Tibial artery (tissue), 4 donors: ENCODE measurements around the gene VANGL2.

Source experiments
- DNase-seq, 2 donors: peaks; one replicate each; pipeline ENCODE4 v3.0.0-alpha.2; 2019
- H3K27ac ChIP-seq, 2 donors: fragments of 200-600 bp; sonication (generic) in 1 of 2; 1 replicate in 1 of 2; 2 replicates in 1 of 2; pipeline ENCODE4 v1.5.1; 2018 to 2019; ENCODE audit warnings: mild to moderate bottlenecking in 1 of 2
- H3K27me3 ChIP-seq, 2 donors: fragments of 200-600 bp; sonication (generic) in 1 of 2; one replicate each; pipeline versions ENCODE4 v1.5.1 to v1.6.0; 2016 to 2019
- H3K36me3 ChIP-seq, 3 donors: fragments of 200-600 bp; sonication (generic) in 2 of 3; one replicate each; pipeline ENCODE4 v1.5.1; 2016 to 2019; ENCODE audit warnings: mild to moderate bottlenecking in 2 of 3
- H3K4me1 ChIP-seq, 4 donors: fragments of 200-600 bp; sonication (generic) in 2 of 4; 1 replicate in 3 of 4; 2 replicates in 1 of 4; pipeline ENCODE4 v1.5.1; 2016 to 2019
- H3K4me3 ChIP-seq, 2 donors: fragments of 200-600 bp; sonication (generic) in 1 of 2; 1 replicate in 1 of 2; 2 replicates in 1 of 2; pipeline ENCODE4 v1.5.1; 2018 to 2019; ENCODE audit warnings: mild to moderate bottlenecking in 2 of 2
- H3K9me3 ChIP-seq, 3 donors: fragments of 200-600 bp; sonication (generic) in 1 of 3; one replicate each; pipeline ENCODE4 v1.5.1; 2016 to 2019
- CTCF ChIP-seq, 2 experiments: fragments of 200-600 bp in 1 of 2; fragments of 450-650 bp in 1 of 2; IDR thresholded peaks; one replicate each; pipeline ENCODE4 v1.5.1; 2017 to 2019; ENCODE audit warnings: antibody characterized with exemption in 2 of 2, mild to moderate bottlenecking in 1 of 2, moderate library complexity in 1 of 2
- intact Hi-C: fragments of 100-400 bp; cut with DNase I; formaldehyde crosslinking; loops from one replicate; pipeline ENCODE4 v1.15.0; 2023; ENCODE audit warnings: low total_unique reads

The VANGL2 gene

GRCh38 chr1:160455153-160455517 lies 54.8 kb downstream of the VANGL2 start:
- no peaks in the 10 kb centered on the region for H3K36me3 ChIP-seq
- H3K4me3 ChIP-seq, result no peak overlapping the region
- H3K27ac ChIP-seq, result no peak overlapping the region
- no peak for DNase-seq
- H3K4me1 ChIP-seq, result no peaks in the 10 kb centered on the region
- TF ChIP-seq CTCF (IDR thresholded peaks at IDR 0.05), result no peak
- H3K9me3 ChIP-seq, result no peaks in the 10 kb centered on the region
- intact Hi-C loops, result no loop called here
- H3K27me3 ChIP-seq, result no peaks in the 10 kb centered on the region

DNA sequence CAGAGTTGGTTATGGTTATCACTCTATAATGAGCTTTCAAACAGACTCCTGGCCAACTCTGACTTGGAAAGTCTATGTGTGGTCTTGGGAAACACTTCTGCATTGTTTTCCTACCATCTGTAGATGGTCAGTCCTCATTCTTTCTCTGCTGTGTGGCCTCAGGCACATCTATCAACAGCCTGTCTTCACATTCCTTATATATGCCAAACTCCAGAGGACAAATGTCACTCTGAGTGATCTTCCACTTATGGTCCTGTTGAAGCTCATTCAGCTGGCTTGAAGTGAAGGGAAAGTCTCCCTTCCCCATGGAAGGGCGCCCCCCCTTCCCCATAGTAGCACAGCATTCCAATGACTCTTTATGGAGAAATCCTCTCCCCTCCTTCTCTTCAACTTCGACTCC lies 58.7 kb downstream of the VANGL2 start:
- H3K36me3 ChIP-seq, result no peaks in the 10 kb centered on the region
- no peak overlapping the region for H3K27ac ChIP-seq
- no peaks in the 10 kb centered on the region for H3K9me3 ChIP-seq
- no peak for TF ChIP-seq CTCF (IDR thresholded peaks at IDR 0.05)
- H3K4me1 ChIP-seq, result no peaks in the 10 kb centered on the region
- no peak for DNase-seq
- intact Hi-C loops, result no loop called here
- H3K4me3 ChIP-seq, result no peak overlapping the region
- no peaks in the 10 kb centered on the region for H3K27me3 ChIP-seq

GRCh38 chr1:160459687-160460086 lies 59.3 kb downstream of the VANGL2 start:
- no peak for TF ChIP-seq CTCF (IDR thresholded peaks at IDR 0.05)
- DNase-seq, result no peak
- Histone ChIP-seq H3K27me3 (no peaks in the 10 kb centered on the region), H3K36me3 (no peaks in the 10 kb centered on the region), H3K27ac (no peak overlapping the region), H3K9me3 (no peaks in the 10 kb centered on the region), H3K4me1 (no peaks in the 10 kb centered on the region), H3K4me3 (no peak overlapping the region)
- intact Hi-C loops, result no loop called here

- no peaks in the 10 kb centered on the region for H3K36me3 ChIP-seq
- H3K4me1 ChIP-seq, result no peaks in the 10 kb centered on the region
- intact Hi-C loops, result no loop called here
- no peak for DNase-seq
- no peaks in the 10 kb centered on the region for H3K27me3 ChIP-seq
- TF ChIP-seq CTCF (IDR thresholded peaks at IDR 0.05), result no peak
- H3K27ac ChIP-seq, result no peak overlapping the region
- H3K4me3 ChIP-seq, result no peak overlapping the region
- no peaks in the 10 kb centered on the region for H3K9me3 ChIP-seq
Observed at GRCh38 chr1:160460214-160460642, 59.9 kb downstream of the VANGL2 start.

- H3K9me3 ChIP-seq, result no peaks in the 10 kb centered on the region
- intact Hi-C loops, result no loop called here
- no peaks in the 10 kb centered on the region for H3K27me3 ChIP-seq
- H3K4me3 ChIP-seq, result no peak overlapping the region
- TF ChIP-seq CTCF (IDR thresholded peaks at IDR 0.05), result no peak
- no peaks in the 10 kb centered on the region for H3K36me3 ChIP-seq
- no peaks in the 10 kb centered on the region for H3K4me1 ChIP-seq
- H3K27ac ChIP-seq, result no peak overlapping the region
- DNase-seq, result no peak
Observed at GRCh38 chr1:160460683-160461287, 60.4 kb downstream of the VANGL2 start.

- no peaks in the 10 kb centered on the region for H3K36me3 ChIP-seq
- intact Hi-C loops, result no loop called here
- TF ChIP-seq CTCF (IDR thresholded peaks at IDR 0.05), result no peak
- no peak overlapping the region for H3K4me3 ChIP-seq
- H3K9me3 ChIP-seq, result no peaks in the 10 kb centered on the region
- H3K4me1 ChIP-seq, result no peaks in the 10 kb centered on the region
- no peak for DNase-seq
- no peaks in the 10 kb centered on the region for H3K27me3 ChIP-seq
- no peak overlapping the region for H3K27ac ChIP-seq
Observed at GRCh38 chr1:160465123-160465522, 64.8 kb downstream of the VANGL2 start.
